CD4-positive, alpha-beta T cell treated with Interferon gamma for 1 hour (primary cell): Measurements from ENCODE around the gene STAG1.

Experiments used
- DNase-seq: peaks from one replicate; pipeline ENCODE4 v3.0.0-alpha.2; 2020

Gene STAG1

DNA sequence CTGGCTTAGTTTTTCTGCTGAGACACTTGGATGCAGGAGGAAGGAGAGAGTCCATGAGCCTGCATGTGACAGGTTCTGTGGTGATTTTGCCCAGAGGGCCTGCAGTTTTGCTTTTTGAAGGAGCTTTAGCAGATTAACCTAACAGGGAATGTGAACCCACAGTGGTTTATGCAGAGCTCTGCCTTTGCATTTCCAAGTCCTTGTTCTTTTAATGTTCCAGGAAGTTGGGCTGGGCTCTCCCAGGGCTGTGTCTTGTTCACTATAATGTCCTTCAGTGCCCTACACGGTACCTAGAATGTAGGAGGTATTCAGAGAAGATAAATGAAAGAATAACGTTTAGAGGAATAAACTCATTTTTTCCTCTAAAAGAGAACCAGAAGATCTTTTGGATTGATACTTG lies 451.7 kb downstream of the STAG1 start:
- no peak for DNase-seq

GRCh38 chr3:136297826-136298225 lies 454.4 kb downstream of the STAG1 start:
- DNase-seq, result no peak

DNA sequence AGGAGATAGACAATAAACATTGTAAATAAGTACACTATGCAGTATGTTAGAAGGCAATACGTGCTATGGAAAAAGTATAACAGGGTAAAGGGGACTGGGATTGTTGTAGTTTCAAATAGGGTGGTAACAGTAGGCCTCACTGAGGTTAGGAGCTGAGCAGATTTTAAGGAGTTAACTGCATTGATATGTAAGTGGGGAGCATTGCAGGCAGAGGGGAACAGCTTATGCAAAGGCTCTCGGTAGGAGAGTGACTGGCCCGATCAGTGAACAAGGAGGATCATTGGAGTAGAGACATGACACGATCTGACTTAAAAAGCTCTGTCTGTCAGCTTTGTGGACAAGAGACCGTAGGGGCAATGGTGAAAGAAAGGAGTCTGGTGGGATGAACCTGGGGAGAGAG lies 455.2 kb downstream of the STAG1 start:
- DNase-seq, result no peak

DNA sequence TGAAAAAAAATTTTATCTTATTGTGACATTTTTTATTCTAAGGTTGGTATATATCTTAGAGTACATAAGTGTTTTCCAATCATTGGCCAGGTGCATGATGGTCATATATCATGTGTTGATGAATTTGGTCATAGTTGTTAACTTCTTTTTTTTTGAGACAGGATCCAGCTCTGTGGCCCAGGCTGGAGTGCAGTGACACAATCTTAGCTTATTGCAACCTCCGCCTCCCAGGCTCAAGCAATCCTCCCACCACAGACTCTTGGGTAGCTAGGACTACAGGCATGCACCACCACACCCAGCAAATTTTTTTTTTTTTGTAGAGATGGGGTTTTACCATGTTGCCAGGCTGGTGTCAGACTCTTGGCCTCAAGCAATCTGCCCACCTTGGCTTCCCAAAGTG lies 458.0 kb downstream of the STAG1 start:
- no peak for DNase-seq

DNA sequence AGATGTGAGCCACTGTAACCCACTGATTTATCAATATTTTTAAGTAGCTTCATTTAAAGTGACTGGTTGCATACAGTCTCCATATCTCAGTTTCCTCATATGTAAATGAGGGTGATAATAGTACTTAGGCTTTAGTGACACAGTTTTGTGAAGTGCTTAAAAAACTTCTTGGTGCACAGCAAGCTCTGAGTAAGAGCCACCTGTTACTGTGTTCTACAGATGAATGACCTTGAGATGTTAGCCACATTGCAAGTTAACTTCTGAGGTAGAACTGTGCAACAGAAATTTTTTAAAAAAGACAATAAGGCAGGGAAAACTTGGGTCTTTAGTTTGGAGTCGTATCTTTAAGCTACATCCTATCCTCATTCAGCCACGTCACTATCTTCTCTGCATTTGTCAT lies 458.9 kb downstream of the STAG1 start:
- no peak for DNase-seq

GRCh38 chr3:136292500-136292899 lies 459.7 kb downstream of the STAG1 start:
- no peak for DNase-seq

GRCh38 chr3:136291302-136291701 lies 460.9 kb downstream of the STAG1 start:
- DNase-seq, result no peak
